Measurements from ENCODE around the gene P3H1.
A peak's percentile ranks its signal among the peaks of the same experiment; 100 is the strongest.

Gene P3H1

DNA sequence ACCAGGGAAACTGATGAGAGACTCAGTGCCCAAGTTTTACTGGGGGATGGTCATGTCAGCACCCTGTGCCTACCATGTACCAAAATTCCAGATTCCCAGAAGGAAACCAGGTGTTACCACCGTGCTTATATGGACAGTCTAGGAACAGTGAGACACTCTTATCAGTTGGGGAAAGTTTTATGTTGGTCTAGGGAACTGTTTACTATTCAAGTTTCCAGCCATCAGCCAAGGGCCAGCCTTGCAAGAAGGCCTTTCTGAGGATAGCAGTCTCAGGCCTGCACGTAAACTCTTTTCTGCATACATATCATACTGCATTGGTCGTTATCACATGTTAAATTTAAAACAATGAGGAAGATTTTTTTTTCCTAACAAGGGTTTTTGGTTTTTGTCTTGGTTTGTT is 30.6 kb upstream of the P3H1 start:
- DNase-seq (ENCODE audit: insufficient read length, low spot score) (no peak), FAIRE-seq (no peak)
- TF ChIP-seq SPI1 (IDR thresholded peaks at IDR 0.05; ENCODE audit: low read depth, low read length): no peak
- no peak for TF ChIP-seq POU2F2 (IDR thresholded peaks at IDR 0.05; ENCODE audit: low read depth, low read length)
- no peak for TF ChIP-seq POLR2AphosphoS5 (IDR thresholded peaks at IDR 0.05; ENCODE audit: low read depth, low read length)
- no peak for TF ChIP-seq PAX5 (IDR thresholded peaks at IDR 0.05; ENCODE audit: insufficient read depth, low read length, severe bottlenecking)
- no peak for TF ChIP-seq POLR2A (IDR thresholded peaks at IDR 0.05; ENCODE audit: low read depth, low read length)
- no peak for TF ChIP-seq TAF1 (IDR thresholded peaks at IDR 0.05; ENCODE audit: low read depth, low read length)

DNA sequence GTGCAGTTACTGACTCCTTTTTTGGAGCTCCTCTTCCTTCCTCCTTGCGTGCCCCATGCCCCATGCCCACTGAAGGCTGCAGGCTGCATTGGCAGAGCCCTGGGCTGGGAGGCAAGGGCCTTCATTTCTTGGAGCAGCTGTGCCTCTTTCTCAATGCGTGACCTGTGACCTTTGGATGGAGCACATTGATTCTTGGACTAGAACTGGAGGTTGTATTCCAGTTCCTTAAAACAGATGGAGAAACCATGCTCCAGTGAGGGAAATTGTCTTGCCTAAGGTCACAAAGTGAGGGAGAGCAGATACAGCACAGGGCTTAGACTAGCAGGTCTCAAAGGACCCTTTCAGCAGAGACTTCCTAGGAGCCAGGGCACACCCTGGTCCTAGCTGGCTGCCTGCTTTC is 27.0 kb upstream of the P3H1 start:
- TF ChIP-seq SPI1 (IDR thresholded peaks at IDR 0.05; ENCODE audit: low read depth, low read length): no peak
- no peak for TF ChIP-seq POLR2AphosphoS5 (IDR thresholded peaks at IDR 0.05; ENCODE audit: low read depth, low read length)
- TF ChIP-seq POLR2A (IDR thresholded peaks at IDR 0.05; ENCODE audit: low read depth, low read length): no peak
- DNase-seq (ENCODE audit: insufficient read length, low spot score): no peak
- no peak for FAIRE-seq

DNA sequence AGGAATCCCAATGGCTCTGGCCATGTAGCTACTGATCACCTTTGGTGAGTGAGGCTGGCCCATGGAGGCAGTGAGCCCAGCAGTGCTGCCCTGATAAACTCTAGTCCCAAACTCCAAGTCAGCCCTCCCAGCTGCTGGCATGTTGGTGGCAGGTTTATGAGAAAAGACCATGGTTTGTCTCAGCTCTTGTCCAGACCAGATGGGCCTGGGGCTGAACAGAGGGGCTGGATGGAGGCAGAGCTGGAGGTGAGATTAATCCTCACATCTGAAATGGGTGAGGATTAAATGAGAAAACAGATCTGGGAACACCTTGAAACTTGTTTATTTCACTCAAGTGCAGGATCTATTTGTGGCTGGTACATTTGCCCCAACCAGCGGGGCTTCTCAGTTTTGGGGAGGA is 21.2 kb upstream of the P3H1 start:
- DNase-seq (ENCODE audit: insufficient read length, low spot score): no peak
- TF ChIP-seq TAF1 (IDR thresholded peaks at IDR 0.05; ENCODE audit: low read depth, low read length): no peak
- TF ChIP-seq POU2F2 (IDR thresholded peaks at IDR 0.05; ENCODE audit: low read depth, low read length): no peak
- no peak for TF ChIP-seq POLR2A (IDR thresholded peaks at IDR 0.05; ENCODE audit: low read depth, low read length)
- no peak for TF ChIP-seq POLR2AphosphoS5 (IDR thresholded peaks at IDR 0.05; ENCODE audit: low read depth, low read length)
- TF ChIP-seq SPI1 (IDR thresholded peaks at IDR 0.05; ENCODE audit: low read depth, low read length): no peak
- TF ChIP-seq PAX5 (IDR thresholded peaks at IDR 0.05; ENCODE audit: insufficient read depth, low read length, severe bottlenecking): no peak
- FAIRE-seq: no peak

DNA sequence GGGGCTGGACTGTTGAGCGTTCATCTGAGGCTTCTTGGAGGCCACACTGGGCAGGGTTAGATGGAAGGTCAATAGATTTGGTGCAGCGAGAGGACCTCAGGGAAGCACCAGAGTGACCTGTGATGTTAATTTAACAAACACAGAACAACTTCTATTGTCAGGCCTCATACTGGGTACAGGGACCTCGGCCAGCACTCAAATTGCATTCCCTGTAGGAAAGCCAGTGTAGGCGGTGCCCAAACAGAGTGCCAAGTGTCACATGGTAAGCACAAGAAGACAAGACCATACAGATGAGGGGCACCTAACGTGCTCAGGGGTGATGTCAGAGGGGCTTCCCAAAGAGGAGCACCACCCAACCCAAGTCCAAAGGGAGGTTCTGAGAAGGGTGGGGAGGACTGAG is 19.3 kb upstream of the P3H1 start:
- no peak for DNase-seq (ENCODE audit: insufficient read length, low spot score)
- TF ChIP-seq SPI1 (IDR thresholded peaks at IDR 0.05; ENCODE audit: low read depth, low read length) (no peak), POLR2A (IDR thresholded peaks at IDR 0.05; ENCODE audit: low read depth, low read length) (no peak), POLR2AphosphoS5 (IDR thresholded peaks at IDR 0.05; ENCODE audit: low read depth, low read length) (no peak), POU2F2 (IDR thresholded peaks at IDR 0.05; ENCODE audit: low read depth, low read length) (no peak), TAF1 (IDR thresholded peaks at IDR 0.05; ENCODE audit: low read depth, low read length) (no peak), PAX5 (IDR thresholded peaks at IDR 0.05; ENCODE audit: insufficient read depth, low read length, severe bottlenecking) (no peak)
- FAIRE-seq: peak; percentile 48

DNA sequence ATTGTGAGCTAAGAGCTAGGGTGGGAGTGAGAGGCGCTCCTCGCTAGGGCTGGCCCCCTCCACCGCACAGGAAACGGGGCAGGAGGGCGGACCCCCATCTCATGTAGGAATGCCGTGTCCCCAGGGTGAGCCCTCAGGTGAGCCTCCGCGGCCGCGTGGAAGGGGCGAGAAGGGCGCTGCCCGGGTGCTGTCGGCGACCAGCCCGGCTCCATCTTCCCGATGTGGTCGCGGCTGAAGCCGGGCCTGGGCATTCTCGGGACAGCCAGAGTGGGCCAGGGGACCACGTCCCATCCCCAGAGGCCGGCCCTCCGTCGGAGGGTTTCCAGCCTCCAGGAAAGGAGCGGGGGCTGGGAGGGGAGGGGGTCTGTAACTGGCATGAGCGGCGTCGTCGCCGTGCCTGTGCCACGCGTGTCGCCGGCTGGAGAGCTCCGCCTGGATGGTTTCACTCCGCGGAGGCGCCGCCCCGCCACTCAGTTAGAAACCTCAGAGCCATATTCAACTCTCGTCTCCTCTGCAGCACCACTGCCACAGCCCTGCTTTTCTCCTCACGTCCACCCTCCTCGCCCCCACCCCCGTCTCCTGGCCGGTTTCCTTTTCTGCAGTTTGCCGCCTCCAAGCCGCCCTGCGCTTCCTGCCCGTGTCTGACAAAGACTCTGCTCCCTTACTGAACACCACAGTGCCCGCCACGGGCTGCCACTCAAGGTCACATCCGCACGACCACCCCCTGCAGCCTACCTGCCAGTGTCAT is 18.3 kb upstream of the P3H1 start, which contains the start of gene TMEM269:
Gene TMEM269, plus strand, starts transcription at position 46 of the 748 bp plus-strand sequence. CDS start 4,903 bp downstream, outside the sequence.
- peak; percentile 28 for FAIRE-seq
- peak; percentile 46 for DNase-seq (ENCODE audit: insufficient read length, low spot score)
- TF ChIP-seq TAF1 (IDR thresholded peaks at IDR 0.05; ENCODE audit: low read depth, low read length): no peak

DNA sequence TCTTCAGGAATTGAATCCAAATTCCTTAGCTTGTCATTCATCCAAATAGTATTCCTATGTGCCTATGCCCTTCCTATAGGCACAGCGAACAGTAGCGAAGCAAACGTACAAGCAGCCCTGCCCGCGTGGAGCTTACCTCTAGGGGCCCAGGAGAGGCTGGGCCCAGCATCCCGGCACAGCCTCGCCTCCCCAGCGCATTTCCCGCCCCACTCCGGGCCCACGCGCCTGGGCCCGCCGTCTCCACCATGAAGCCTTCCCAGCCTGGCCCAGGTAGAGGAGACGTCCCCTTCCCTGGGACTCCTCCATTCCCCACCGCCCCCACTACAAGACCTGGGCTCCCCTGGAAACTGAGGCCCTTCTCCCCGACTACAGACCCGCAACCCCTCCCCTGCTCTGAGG is 17.7 kb upstream of the P3H1 start:
- TF ChIP-seq PAX5 (IDR thresholded peaks at IDR 0.05; ENCODE audit: insufficient read depth, low read length, severe bottlenecking) (no peak), POLR2A (IDR thresholded peaks at IDR 0.05; ENCODE audit: low read depth, low read length) (no peak), POU2F2 (IDR thresholded peaks at IDR 0.05; ENCODE audit: low read depth, low read length) (no peak), SPI1 (IDR thresholded peaks at IDR 0.05; ENCODE audit: low read depth, low read length) (no peak), TAF1 (IDR thresholded peaks at IDR 0.05; ENCODE audit: low read depth, low read length) (no peak), POLR2AphosphoS5 (IDR thresholded peaks at IDR 0.05; ENCODE audit: low read depth, low read length) (no peak)
- DNase-seq (ENCODE audit: insufficient read length, low spot score) (no peak), FAIRE-seq (no peak)

DNA sequence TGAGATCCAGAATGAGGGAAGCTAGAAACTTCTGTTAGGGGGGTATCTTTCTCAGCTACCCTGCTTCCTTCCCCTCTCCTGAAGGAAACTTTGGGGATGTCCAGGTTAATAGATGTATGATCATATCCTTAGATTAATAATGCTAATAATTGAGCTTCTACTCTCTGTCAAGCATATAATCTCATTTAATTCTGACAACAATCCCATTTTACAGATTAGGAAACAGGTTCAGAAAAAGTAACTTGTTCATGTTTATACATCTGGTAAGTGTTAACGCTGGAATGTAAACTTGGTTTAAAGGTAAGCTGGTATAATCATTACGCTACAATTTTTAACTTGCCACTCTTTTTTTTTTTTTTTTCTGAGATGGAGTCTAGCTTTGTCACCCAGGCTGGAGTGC is 16.3 kb upstream of the P3H1 start:
- no peak for FAIRE-seq
- DNase-seq (ENCODE audit: insufficient read length, low spot score): no peak
- TF ChIP-seq POU2F2 (IDR thresholded peaks at IDR 0.05; ENCODE audit: low read depth, low read length) (no peak), SPI1 (IDR thresholded peaks at IDR 0.05; ENCODE audit: low read depth, low read length) (no peak), POLR2AphosphoS5 (IDR thresholded peaks at IDR 0.05; ENCODE audit: low read depth, low read length) (no peak), TAF1 (IDR thresholded peaks at IDR 0.05; ENCODE audit: low read depth, low read length) (no peak), PAX5 (IDR thresholded peaks at IDR 0.05; ENCODE audit: insufficient read depth, low read length, severe bottlenecking) (no peak), POLR2A (IDR thresholded peaks at IDR 0.05; ENCODE audit: low read depth, low read length) (no peak)

DNA sequence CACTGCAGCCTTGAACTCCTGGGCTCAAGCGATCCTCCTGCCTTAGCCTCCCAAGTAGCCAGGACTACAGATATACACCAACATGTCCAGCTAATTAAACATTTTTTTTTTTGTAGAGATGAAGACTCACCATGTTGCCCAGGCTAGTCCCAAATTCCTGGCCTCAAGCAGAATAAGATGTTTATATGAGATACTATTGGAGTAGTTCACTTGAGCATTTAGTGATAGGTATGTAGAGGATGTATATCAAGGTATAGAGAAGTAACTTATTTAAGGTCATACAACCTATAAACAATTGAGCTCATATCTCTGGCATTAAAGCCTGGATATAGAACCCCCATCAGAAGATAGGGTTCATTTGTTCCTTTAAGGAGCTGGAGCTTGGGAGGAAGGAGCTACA is 13.3 kb upstream of the P3H1 start:
- TF ChIP-seq TAF1 (IDR thresholded peaks at IDR 0.05; ENCODE audit: low read depth, low read length) (no peak), POLR2A (IDR thresholded peaks at IDR 0.05; ENCODE audit: low read depth, low read length) (no peak), POU2F2 (IDR thresholded peaks at IDR 0.05; ENCODE audit: low read depth, low read length) (no peak), SPI1 (IDR thresholded peaks at IDR 0.05; ENCODE audit: low read depth, low read length) (no peak), PAX5 (IDR thresholded peaks at IDR 0.05; ENCODE audit: insufficient read depth, low read length, severe bottlenecking) (no peak), POLR2AphosphoS5 (IDR thresholded peaks at IDR 0.05; ENCODE audit: low read depth, low read length) (no peak)
- DNase-seq (ENCODE audit: insufficient read length, low spot score) (no peak), FAIRE-seq (no peak)

DNA sequence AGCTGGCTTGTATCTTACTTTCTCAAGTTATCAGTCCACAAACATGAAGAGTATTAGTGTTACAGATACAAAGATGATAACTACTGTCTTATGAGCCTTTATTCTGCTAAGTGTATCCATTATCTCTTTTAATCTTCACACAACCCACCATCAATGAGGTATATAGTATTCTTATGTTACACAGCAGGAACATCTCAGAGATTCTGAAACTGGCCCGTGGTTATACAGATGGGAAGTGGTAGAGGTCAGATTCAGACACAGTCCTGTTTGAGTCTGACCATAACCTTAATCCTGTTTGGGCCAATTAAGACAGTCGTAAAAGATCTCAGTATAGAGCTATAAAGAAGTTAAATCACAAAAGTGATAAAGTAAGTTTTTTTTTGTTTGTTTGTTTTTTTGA is 12.9 kb upstream of the P3H1 start:
- TF ChIP-seq SPI1 (IDR thresholded peaks at IDR 0.05; ENCODE audit: low read depth, low read length): peak; percentile 60
- no peak for TF ChIP-seq POU2F2 (IDR thresholded peaks at IDR 0.05; ENCODE audit: low read depth, low read length)
- FAIRE-seq: no peak
- DNase-seq (ENCODE audit: insufficient read length, low spot score): no peak

DNA sequence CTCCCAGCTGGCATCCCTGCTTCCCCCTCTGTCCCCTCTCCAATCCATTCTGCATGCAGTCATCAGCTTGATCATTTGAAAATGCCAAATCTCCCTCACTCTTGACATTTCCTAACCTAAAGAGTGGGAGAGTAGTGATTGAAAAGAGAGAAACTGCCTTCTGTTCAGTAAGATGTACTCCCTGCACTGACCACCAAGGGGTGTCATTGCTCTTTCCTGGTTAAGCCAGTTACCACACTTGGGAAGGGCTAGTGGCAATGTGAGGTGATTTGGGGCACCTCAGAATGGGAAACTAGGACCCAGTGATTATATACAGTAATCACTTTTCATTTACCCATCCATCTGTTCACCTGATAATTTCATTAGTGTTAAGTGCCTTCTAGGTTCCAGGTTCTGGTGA is 11.0 kb upstream of the P3H1 start:
- no peak for DNase-seq (ENCODE audit: insufficient read length, low spot score)
- FAIRE-seq: peak; percentile 63
- TF ChIP-seq TAF1 (IDR thresholded peaks at IDR 0.05; ENCODE audit: low read depth, low read length) (no peak), PAX5 (IDR thresholded peaks at IDR 0.05; ENCODE audit: insufficient read depth, low read length, severe bottlenecking) (no peak), POLR2AphosphoS5 (IDR thresholded peaks at IDR 0.05; ENCODE audit: low read depth, low read length) (no peak), POLR2A (IDR thresholded peaks at IDR 0.05; ENCODE audit: low read depth, low read length) (no peak), SPI1 (IDR thresholded peaks at IDR 0.05; ENCODE audit: low read depth, low read length) (no peak), POU2F2 (IDR thresholded peaks at IDR 0.05; ENCODE audit: low read depth, low read length) (no peak)

Data from GM12891 (cell line).